ENCODE measurements around the gene TRIM40.

Gene TRIM40, protein sequence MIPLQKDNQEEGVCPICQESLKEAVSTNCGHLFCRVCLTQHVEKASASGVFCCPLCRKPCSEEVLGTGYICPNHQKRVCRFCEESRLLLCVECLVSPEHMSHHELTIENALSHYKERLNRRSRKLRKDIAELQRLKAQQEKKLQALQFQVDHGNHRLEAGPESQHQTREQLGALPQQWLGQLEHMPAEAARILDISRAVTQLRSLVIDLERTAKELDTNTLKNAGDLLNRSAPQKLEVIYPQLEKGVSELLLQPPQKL

DNA sequence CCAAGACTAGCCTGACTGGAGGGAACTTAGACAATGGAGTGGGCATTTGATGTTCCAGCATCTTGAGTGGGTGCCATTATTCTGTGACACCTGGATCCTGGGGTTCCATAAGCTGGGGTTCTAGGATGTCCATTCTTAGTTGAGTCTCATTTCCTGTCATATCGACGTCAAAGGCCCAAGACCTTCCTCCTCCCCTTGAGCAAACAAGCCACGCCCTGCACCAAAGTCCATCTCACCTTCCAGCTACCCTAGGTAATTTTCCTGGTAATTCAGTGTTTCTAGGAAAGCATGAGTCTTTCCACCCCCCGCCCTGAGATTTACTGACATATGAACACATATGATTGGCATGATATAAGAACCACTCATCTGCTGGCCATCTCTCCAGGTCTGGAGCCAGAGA lies at the start of gene TRIM40:
TSS of gene TRIM40 (plus strand) at position 384 of the 400 bp plus-strand sequence. CDS start 897 bp downstream, outside the sequence.
- no peak for FAIRE-seq

DNA sequence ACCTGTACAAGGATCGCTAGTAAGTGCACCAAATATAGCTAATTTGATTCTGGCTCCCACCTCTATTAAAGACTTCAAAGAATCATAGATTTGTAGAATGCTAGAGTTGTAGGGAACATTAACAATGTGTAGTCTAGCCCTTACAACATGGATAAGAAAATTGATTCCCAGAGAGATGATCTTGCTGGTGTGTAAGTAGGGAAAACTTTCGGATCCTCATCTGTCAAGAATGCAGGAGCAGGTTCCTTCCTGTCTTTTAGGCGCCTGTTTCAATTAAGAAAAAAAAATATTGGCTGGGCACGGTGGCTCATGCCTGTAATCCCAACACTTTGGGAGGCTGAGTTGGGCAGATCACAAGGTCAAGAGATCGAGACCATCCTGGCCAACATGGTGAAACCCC lies 48.1 kb upstream of the TRIM40 start:
- no peak for FAIRE-seq

DNA sequence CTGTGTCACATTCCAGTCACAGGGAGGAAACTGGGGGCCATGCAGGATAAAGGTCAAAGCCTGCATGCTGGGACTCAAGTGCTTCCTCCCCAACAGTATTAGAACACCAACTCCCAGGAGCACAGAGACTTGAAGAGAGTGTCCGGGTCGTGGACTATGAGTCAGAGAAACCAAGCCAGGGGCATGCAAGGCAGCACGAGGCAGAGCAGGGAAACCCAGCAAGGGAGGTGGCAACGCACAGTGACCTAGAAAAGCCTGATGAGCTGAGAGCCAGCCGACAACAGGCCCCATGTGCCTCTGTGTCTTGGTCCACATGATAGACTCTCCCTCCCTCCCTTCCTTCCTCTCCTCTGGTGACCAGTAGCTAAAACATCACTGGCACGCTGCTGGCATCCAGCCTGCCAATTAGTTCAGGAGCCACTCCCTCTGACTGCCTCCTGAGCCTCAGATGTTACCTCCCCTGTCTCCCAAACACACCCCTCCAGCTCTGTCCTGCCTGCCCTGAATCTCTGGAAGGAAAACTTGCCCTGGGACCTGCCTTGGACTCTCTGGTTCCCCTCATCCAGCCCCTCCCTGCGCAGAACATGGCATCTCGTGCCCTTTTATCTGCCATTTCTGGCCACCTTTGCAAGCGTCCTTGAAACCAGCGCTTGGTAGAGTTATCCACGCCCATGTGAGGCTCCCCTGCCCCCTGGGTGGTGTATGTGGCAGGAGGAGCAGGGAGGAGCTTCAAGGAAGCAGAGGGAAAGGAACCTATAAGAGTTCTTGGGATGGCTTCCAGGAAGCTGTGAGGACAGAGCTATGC lies 44.2 kb upstream of the TRIM40 start:
- FAIRE-seq = no peak

DNA sequence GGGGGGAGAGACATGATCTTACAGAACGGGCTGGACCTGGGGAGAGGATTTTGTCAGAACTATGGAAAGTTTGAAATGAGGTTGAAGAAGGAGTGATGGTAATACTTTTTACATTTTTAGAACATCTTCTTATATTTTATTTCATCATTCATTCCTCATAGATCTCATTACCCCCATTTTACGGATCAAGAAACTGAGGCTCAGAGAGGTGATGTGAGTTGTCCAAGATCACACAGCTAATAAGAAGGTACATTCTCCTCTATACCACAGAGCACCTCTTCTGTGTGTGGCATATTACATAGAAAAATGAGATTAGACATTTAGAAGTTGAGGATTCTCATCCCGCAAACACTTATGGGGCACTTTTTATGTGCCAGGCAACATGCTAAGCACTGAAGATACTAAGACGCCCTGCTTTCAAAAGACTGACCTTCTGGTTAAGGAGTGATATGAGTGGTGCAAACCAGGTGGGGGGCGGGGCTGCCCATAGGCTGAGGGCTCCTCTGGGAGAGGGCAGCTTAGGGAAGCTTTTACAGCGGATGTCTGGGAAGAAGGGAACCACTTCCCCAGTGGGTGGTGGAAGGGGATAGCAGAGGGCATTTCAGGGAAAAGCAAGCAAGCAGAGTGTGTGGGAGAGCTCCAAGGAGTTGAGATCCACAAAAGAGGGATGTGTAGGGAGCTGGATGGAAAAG lies 42.9 kb upstream of the TRIM40 start:
- FAIRE-seq = no peak

DNA sequence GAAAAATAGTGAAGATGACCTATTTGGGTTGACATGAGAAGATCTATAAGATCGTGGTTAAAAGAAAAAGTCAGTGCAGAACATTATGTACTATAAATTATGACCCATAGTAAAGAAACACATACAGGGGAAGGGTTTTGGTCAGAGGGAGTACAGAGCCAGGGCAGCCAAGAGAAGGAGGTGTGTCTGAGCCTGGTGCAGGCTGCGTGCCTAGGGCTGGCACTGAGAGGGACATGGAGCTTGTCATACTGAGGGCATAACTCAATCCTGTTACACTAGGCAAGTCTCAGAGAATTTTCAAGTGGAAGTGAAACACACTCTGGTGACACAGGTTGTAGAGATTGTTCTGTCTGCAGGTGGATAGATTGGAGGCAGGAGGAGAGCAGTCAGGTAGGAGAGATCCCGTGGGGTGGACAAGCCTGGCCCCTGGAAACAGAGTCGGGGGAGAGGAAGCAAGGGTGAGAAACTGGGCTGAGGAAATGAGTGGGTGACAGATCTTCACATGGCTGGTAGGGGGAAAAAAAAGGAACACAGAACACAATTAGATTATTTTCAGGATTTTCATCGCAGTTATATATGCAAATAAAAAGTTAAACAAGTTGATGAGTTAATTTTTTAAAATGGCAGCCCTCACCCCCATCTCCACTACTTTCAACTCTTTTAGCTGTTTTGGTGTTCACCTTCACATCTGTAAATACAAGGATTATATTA lies 41.8 kb upstream of the TRIM40 start:
- no peak for FAIRE-seq

DNA sequence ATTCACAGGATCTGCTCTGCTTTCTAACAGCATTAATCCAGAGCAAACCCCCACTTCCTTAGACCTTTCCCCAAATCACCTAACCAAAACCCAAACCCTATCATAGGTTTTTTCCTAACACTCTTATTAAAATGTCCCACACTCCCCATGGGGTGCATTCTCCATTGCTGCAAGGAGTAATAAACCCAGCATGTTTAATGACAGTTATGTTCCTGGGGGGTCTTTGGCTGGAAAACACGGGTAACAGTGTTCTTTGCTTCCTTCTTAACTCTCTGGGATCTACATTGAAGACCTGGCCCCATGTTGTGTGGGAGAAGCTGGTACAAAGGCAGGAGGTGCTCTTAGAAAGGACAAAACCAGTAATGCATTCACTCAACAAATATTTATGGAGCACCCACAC lies 39.1 kb upstream of the TRIM40 start:
- no peak for FAIRE-seq

DNA sequence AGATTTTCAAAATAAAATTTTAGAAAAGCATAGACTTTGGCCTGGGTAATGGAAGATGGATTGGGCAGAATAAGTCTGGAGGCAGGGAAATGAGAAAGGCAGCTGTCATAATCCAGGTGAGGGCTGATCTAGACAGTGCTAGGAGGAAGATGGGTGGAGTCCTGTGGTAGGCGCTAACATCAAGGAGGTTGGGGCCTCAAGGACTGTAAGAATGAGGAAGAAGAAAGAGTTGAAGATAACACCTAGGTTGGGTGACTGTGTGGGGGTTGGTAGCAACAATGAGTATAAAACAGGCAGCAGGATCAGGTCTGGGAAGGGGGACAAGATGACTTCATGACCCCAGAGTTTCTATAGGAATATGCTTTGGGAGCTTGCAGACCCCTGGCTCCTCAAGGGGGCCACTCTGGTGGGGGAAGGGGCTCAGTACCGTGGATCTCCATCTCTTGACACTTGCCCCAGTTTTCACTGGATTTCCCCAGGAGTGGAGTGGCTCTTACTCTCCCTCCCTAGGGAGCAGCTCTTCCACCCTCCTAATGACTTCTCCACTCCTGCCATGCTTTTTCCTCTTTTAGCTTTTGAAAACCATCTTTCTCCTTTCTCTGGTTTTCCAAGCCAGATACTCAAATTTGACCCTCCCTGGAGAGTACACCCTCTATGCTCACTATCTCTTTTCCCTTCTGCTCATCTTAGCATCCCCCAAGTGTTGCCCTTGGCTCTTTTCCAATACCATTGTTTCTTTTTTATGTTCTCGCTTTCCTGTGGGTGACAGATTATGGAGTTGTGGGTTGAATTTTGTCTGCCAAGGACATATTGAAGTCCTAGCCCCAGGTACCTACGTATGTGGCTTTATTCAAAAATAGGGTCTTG lies 37.8 kb upstream of the TRIM40 start:
- no peak for FAIRE-seq

DNA sequence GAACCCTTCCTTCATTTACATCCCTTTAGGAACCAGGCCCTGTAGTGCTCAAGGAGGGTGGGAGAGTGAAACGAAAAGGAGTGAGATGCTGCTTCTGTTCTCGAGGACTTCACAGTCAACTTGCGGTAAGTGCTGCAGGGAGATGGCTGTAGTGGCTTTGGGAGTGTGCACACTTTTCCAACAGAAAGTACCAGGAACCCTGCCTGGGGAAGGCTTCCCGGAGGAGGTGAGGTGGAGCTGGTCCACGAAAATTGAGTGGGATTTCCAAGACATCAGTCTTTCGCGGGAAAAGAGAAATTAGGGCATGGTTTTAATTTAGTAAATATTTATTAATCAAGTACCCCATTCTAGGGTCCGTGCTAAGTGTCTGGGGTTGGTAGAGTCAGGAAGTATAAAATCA lies 35.8 kb upstream of the TRIM40 start:
- no peak for FAIRE-seq

DNA sequence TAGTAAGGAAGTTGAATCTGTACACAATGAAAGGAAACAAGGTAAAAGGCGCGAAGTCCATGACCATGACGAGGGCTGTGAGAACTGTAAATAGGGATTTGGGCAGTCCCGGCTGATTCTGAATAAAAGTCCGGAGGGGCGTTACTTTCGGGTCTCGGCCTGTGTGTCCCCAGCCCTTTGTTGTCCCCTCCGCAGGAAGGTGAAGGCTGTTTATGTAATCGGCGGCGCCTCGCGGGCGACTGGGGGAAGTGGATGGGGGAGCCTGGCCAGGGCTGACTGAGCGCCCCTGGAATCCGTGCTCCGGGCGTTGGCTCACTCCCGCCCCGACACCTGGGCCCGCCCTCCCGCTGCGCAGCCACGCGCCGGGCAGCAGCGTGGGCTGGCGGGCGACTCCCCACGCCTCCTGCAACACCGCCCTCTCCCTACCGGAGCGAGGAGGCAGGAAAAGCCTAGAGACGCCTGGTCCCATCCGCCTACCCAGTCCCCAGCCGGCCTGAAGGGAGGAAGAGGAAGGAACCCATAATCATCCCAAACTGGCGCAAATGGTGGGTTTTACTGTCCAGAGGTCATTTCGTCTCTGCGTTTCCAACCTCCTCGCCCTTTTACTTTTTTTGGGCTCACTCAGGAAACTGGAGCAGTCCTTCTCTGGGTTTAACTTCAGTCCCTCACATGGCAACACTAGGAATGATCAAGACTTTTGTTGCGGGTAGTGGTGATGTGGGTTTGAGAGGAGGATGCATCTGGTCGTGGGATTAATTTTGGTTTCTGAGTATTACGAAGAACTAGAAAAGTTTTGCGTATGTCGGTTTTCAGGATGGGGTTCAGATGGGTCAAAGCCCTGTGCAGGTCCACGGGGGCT lies 35.1 kb upstream of the TRIM40 start:
- FAIRE-seq = no peak

DNA sequence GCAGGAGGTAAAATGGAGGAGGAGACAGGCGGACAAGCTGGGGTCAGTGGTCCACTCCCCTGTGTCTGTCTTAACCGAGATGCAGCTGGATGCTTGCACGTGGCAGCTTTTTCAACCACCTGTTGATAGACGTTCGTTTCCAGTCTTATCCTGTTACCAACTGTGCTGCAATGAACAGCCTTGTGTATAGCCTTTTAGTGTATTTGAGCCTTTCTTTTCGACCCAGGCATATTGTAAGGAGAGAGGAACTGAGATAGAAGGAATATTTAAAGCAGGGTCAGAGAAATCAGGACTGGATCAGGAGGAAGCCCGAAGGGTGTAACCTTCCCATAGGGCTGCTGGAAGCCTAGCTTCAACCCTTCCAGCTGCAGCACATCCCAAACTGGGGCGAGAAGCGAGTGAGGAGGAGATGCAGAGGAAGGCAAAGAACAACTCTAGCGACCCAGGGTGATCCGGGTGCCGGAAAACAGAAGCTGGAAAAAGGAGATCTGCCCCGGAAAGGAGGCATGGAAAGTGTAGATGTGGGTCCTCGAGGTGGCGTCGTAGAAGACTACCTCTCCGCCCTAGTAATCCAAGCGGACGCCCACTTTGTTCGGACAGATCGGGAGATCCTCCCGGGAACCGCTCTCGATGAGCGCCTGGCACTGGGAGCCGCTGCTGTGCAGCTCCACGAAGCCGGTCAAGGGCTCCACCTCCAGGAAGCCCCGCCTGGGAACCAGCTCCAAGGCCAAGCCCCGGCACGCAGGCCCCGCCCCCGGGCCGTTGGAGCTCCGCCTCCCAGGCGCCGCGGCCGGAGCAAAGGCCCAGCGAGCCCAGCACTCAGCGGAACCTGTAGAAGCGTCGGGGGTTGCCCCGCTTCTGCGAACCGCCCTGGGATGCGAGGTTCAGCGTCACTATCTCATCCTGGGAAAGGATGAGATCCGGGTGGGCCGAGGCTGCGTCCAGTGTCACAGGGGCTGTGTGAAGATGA lies 34.2 kb upstream of the TRIM40 start:
- no peak for FAIRE-seq

DNA sequence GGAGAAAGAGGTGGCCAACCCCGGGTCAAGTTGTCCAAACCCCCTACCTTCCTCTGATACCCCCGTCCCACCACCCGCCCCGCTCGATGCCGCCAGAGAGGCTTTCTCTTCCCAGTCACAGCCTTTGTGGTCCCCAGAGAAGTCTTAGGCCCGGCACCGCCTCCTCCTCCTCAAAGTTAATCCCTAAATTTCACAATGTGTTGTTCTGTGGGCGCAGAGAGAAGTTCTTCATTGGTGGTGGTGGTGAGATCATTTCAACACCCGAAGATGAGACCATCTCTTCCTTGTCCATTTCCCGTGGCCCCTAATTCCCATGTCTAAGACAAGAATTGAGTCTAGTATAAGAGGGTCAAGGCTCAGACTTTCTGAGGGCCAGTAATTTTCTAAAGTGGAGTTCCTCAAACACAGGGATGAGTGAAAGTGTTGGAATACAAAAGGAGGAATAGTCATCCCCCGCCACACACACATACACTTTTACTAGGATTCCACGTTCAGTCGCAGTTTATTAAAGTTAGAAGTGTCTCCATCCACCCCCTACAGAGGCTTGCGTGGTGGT lies 33.4 kb upstream of the TRIM40 start:
- FAIRE-seq = no peak

DNA sequence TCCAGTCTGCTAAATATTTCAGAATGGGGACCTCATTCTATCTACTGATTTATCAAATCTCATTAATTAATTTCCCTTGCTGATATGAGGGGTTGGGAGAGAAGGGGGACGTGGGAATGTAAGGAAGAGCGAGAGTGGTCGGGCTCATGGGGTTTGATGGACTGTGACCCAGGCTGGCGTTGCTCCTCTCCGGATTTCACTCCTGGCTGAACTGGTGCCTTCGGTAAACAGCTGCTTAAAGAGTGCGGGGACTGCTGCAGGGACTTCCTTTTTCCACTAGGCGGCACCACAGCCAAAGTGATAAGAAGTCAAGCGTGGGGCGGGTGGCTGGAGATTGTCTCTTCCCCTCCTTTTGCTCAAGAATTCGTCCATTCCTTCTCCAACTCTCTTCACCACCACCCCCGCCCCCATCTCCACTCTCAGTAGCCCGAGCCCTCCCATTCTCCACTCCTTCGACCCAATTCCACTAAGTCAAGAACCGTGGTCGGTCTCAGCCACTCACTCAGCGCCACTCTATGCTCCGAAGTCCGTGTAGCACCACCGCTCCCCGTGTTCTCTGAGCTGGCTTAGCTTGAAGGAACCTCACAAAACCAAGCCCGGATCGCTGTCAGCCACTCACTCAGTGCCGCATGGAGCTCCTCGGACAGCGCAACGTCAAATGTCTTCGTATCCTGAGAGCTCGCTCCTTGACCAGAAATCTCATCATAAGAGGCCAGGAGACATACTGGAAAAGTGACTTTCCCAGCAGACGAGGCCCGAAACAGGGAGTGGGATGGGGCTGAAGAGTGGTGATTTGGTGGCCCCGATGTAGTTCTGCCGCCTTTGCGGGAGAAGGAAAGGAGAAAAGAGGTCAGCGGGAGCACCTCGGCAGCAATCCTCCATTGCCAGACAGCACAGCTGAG lies 32.7 kb upstream of the TRIM40 start:
- no peak for FAIRE-seq

DNA sequence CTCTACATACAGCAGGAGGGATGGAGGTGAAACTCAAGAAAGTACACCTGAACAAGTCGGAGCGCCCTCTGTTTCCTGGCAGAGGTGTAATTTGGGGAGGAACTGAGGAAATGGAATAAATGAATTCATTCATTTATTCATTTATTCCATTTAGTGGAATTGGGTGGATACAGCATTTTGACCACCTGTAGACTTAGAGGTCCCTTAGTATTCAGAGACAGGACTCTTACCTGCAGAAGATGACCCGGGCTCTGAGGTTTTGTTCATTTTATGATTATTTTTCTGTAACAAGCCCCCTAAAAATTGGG lies 32.1 kb upstream of the TRIM40 start:
- no peak for FAIRE-seq

DNA sequence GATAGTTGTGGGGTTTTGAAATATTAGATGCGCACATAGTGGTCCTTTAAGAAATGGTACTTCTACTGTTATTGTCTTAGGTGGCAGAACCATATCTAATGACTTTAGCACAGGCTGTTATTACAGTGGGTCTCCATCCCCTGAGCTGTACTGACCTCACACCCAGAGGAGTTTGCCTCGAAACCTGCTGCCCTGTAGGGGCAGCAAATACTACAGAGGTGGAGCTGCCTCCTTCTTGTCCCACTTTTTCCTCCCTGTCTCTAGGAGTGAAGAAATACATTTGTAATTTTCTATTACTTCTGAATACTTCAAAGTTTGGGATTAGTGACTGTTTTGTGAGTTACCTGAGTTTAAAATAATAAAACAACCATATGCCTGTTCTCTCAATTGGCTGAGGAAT lies 31.3 kb upstream of the TRIM40 start:
- no peak for FAIRE-seq

DNA sequence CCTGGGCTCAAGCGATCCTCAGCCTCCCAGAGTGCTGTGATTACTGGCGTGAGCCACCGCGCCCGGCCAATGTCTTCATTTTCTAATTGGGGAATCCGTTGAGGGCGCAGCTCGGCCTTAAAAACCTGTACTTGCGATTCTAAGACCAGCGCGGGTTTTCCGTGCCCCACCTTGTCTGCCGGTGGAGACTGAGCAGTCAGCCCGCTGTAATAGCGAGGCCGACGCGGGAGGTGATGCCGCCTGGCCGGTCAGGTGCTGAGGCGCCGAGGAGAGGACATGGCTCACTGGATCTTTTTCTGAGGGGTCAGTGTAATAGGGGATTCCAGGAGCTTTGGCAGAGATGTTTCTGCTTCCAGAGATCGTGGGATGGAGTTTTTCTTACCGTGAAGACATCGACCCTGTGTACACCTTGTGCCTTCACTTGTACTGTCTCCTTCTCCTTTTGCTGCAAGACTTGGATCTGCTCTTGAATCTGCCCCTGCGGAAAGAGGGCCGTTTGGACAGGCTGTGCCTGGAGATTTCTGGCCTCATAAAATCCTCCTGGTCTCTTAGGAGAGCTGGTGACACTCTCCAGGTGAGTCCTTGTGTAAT lies 24.6 kb upstream of the TRIM40 start:
- FAIRE-seq = no peak

DNA sequence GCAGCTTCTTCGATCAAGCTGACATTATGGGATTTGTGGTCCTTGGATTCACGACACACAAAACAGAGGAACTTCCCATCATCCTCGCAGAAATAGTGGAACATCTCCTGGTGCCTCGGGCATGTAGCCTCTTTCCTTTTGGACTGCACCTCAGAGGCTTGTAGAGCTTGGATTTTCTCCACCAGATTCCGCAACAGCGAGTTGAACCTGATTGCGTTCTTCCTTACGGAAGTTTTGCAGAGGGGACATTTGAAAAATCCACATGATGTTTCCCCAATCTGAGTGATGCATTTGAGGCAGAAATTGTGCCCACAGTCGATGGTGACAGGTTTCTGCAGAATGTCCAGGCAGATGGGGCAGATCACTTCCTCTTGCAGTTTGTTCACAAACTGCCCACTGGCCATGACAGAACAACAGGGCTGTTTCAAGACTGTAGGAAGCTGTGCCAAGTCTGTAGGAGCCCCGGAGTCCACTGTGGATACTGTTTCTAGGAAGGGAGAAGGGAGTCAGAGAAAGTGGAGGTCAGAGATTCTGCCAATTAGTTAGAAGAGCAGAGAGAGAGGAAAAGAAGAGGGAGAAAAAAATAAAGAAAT lies 23.4 kb upstream of the TRIM40 start:
- no peak for FAIRE-seq

DNA sequence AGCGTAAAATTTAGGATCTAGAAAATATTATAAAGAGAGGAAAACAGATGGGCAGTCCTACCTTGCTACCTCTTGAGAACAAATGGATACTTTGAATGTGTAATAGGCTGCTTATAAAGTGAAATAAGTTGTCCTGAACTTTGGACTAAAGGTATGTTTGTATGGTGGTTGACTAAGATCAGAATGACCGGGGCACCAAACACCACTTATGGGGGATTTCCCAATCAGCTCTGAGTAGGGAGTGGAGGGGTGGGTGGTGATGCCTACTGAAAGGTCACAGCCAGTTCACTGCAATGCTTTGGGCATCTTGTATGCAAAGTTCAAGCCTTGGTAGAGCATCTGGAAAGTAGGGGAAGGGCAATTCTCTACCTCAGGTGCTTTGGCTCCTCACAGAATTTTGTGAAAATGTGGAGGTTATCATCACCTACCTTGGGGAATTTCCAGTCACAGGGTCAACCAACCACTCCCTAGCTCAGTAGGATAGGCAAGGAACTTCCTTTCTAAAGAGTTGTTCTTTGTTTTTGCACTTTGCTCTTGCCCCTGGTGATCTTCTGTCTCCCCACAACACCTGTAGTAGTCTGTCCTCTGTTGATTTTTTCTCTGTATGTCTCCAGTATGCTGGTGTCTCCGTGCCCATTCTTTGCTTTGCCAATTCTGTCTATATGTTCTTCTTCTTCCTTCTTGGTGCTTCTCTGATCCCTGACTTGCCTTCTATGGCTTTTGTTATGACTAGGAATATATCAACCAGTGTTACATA lies 22.8 kb upstream of the TRIM40 start, which contains the start of gene TRIM31:
TSS of gene TRIM31 (minus strand) at position 88 of the 757 bp plus-strand sequence. CDS start 285 bp downstream, outside the sequence.
- FAIRE-seq = no peak

Measured in G401.6 (cell line).